ENCODE results near the gene KRTAP12-1. TPM values are rescaled to one million over a fixed set of nuclear protein-coding genes. Genes with fewer than 3 reads are reported as not detected.
A peak's percentile ranks its signal among the peaks of the same experiment; 100 is the strongest.
"Not testable (repeated sequence)": the region's sequence is repeated elsewhere in the genome, so short reads cannot be mapped to it uniquely, and the experiment has no call there.

KRTAP12-1 gene
- total RNA-seq, 1 donor = not detected

DNA sequence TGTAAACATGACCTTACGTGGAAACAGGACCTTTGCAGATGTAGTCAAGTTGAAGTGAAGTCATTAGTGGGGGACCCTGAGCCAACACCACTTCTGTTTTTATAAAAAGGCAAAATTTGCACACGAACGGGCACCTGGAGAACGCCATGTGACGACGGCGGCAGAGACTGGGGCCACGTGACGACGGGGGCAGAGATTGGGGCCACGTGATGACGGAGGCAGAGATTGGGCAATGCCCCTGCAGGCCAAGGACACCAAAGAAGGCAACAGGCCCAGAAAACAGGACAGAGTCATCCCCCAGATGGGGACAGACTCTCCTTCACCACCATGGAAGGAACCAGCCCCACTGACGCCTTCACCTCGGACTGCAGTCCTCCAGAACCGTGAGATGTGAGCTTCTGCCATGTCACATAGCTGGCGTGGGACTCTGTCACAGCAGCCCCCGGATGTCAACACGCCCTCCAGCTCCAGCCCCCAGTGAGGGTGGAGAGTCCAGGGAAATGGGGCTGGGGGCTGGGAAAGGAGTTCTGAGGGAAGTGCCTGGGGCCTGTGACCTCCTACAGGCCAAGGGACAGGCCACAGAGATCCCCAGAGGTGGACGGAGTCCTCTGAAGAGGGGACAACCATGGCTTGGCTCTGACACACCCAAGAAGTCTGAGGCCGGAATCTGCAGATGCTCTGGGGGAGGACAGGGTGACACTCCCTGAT, 31.5 kb downstream of the KRTAP12-1 start:
- Histone ChIP-seq H3K27ac (ENCODE audit: low read depth, low read length) (no peak overlapping the region), H3K27me3 (ENCODE audit: insufficient read depth, low read length) (peaks cover 3% of the 10 kb centered on the region), H3K4me2 (ENCODE audit: insufficient read depth, low read length) (no peak overlapping the region), H3K4me1 (ENCODE audit: insufficient read depth, low read length) (no peaks in the 10 kb centered on the region), H3K4me3 (ENCODE audit: insufficient read depth, low read length) (no peak overlapping the region), H4K20me1 (ENCODE audit: insufficient read depth, low read length) (no peaks in the 10 kb centered on the region), H3K36me3 (ENCODE audit: insufficient read depth, low read length) (no peaks in the 10 kb centered on the region), H3K79me2 (ENCODE audit: insufficient read depth, low read length) (no peaks in the 10 kb centered on the region), H3K9me3 (ENCODE audit: low read depth, low read length) (no peaks in the 10 kb centered on the region), H2AFZ (ENCODE audit: low read length) (no peak overlapping the region)
- DNase-seq (ENCODE audit: insufficient read length, low spot score, missing footprints) = peak; percentile 29
- TF ChIP-seq, protein P1, sequence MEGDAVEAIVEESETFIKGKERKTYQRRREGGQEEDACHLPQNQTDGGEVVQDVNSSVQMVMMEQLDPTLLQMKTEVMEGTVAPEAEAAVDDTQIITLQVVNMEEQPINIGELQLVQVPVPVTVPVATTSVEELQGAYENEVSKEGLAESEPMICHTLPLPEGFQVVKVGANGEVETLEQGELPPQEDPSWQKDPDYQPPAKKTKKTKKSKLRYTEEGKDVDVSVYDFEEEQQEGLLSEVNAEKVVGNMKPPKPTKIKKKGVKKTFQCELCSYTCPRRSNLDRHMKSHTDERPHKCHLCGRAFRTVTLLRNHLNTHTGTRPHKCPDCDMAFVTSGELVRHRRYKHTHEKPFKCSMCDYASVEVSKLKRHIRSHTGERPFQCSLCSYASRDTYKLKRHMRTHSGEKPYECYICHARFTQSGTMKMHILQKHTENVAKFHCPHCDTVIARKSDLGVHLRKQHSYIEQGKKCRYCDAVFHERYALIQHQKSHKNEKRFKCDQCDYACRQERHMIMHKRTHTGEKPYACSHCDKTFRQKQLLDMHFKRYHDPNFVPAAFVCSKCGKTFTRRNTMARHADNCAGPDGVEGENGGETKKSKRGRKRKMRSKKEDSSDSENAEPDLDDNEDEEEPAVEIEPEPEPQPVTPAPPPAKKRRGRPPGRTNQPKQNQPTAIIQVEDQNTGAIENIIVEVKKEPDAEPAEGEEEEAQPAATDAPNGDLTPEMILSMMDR (IDR thresholded peaks at IDR 0.05; ENCODE audit: extremely low read depth, low read depth, low read length) = no peak

DNA sequence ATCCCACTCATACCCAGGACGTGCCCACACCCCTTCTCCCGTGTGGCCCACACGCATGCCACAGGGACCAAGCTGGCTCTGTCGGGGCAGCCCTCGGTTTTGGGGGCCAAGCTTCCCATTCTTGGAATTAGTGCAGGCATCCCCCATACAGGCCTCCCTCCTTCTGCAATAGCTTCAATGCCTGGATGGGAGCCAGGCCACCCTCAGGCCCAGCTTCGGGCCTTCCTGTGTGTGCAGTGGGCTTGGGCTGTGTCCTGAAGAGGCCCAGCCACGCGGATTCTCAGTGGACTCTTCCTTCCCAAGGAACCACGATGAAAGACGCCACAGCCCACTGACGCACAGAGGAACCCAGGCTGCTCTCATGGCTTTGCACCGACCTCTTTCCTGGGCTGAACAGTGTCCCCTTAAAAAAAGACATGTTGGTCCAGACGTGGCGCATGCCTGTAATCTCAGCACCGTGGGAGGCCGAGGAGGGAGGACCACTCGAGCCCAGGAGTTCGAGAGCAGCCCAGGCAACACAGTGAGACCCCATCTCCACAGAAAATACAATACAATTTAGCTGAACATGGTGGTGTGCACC, 32.4 kb downstream of the KRTAP12-1 start:
- Histone ChIP-seq H3K79me2 (ENCODE audit: insufficient read depth, low read length) (no peaks in the 10 kb centered on the region), H4K20me1 (ENCODE audit: insufficient read depth, low read length) (no peaks in the 10 kb centered on the region), H2AFZ (ENCODE audit: low read length) (no peak overlapping the region), H3K27ac (ENCODE audit: low read depth, low read length) (no peak overlapping the region), H3K4me1 (ENCODE audit: insufficient read depth, low read length) (no peaks in the 10 kb centered on the region), H3K27me3 (ENCODE audit: insufficient read depth, low read length) (peaks cover 3% of the 10 kb centered on the region), H3K4me3 (ENCODE audit: insufficient read depth, low read length) (no peak overlapping the region), H3K4me2 (ENCODE audit: insufficient read depth, low read length) (no peak overlapping the region), H3K36me3 (ENCODE audit: insufficient read depth, low read length) (no peaks in the 10 kb centered on the region), H3K9me3 (ENCODE audit: low read depth, low read length) (no peaks in the 10 kb centered on the region)
- TF ChIP-seq, protein P1 (IDR thresholded peaks at IDR 0.05; ENCODE audit: extremely low read depth, low read depth, low read length) = no peak
- no peak for DNase-seq (ENCODE audit: insufficient read length, low spot score, missing footprints)

DNA sequence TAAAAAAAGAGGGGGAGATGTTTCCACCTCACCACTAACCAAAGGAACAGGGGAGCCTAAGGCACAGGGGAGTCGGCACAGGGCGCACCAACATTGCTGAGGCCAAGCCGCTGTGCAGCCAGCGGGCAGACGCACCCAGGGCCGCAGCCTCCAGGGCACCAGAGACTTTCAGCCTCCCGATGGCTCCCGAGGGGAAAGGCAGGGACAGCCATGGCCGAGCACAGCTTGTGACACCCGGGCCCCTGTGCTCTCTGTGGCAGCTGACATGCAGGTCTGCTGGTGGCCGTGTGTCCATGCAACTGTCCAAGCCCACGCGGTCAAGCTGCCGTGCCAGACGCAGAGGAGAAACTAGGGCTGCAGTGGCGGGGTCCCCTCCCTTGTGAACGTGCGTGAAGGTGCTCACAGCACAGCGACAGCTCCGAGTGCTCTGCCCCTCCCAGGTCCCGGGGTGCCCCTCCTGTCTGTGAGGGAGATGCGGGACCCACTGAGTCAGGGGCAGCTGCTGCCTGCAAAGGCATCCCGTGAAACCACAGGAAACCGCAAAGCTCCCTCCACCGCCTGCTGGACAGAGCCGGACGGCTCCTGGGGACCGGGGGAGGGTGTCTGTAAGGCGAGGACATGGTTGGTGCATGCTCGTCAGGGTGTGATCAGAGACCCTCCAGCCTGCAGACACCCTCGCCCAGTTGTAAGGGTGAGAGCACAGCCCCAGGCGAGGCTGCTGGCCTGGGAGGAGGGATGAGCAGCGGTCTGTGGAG, 33.2 kb downstream of the KRTAP12-1 start:
- peak; percentile 59 for DNase-seq (ENCODE audit: insufficient read length, low spot score, missing footprints)
- Histone ChIP-seq H2AFZ (ENCODE audit: low read length) (no peak overlapping the region), H3K36me3 (ENCODE audit: insufficient read depth, low read length) (no peaks in the 10 kb centered on the region), H3K27me3 (ENCODE audit: insufficient read depth, low read length) (peaks cover 3% of the 10 kb centered on the region), H3K4me2 (ENCODE audit: insufficient read depth, low read length) (no peak overlapping the region), H3K9me3 (ENCODE audit: low read depth, low read length) (no peaks in the 10 kb centered on the region), H4K20me1 (ENCODE audit: insufficient read depth, low read length) (no peaks in the 10 kb centered on the region), H3K4me1 (ENCODE audit: insufficient read depth, low read length) (no peaks in the 10 kb centered on the region), H3K27ac (ENCODE audit: low read depth, low read length) (no peak overlapping the region), H3K79me2 (ENCODE audit: insufficient read depth, low read length) (no peaks in the 10 kb centered on the region), H3K4me3 (ENCODE audit: insufficient read depth, low read length) (no peak overlapping the region)
- TF ChIP-seq, protein P1 (IDR thresholded peaks at IDR 0.05; ENCODE audit: extremely low read depth, low read depth, low read length) = no peak

DNA sequence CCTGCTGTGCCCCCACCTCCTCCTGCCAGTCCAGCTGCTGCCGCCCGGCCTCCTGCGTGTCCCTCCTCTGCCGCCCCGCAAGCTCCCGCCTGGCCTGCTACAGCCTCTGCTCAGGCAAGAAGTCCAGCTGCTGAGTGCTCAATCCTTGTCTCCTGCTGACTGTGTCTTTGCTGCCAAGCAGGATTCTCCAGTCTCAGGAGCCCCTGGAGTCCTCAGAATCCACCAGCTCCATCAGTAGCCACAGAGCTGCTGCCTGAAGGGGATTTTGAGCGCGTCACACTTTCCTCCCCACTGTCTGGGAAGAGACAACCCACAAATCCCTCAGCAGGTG, 34.8 kb downstream of the KRTAP12-1 start:
- H3K9me3 ChIP-seq (ENCODE audit: low read depth, low read length) = no peaks in the 10 kb centered on the region
- H3K4me3 ChIP-seq (ENCODE audit: insufficient read depth, low read length) = no peak overlapping the region
- H3K79me2 ChIP-seq (ENCODE audit: insufficient read depth, low read length) = no peaks in the 10 kb centered on the region
- H3K27ac ChIP-seq (ENCODE audit: low read depth, low read length) = no peak overlapping the region
- no peak overlapping the region for H3K4me2 ChIP-seq (ENCODE audit: insufficient read depth, low read length)
- no peaks in the 10 kb centered on the region for H3K4me1 ChIP-seq (ENCODE audit: insufficient read depth, low read length)
- H3K27me3 ChIP-seq (ENCODE audit: insufficient read depth, low read length) = peaks cover 3% of the 10 kb centered on the region
- H2AFZ ChIP-seq (ENCODE audit: low read length) = no peak overlapping the region
- TF ChIP-seq, protein P1 (IDR thresholded peaks at IDR 0.05; ENCODE audit: extremely low read depth, low read depth, low read length) = no peak
- peak; percentile 47 for DNase-seq (ENCODE audit: insufficient read length, low spot score, missing footprints)
- no peaks in the 10 kb centered on the region for H4K20me1 ChIP-seq (ENCODE audit: insufficient read depth, low read length)
- no peaks in the 10 kb centered on the region for H3K36me3 ChIP-seq (ENCODE audit: insufficient read depth, low read length)

DNA sequence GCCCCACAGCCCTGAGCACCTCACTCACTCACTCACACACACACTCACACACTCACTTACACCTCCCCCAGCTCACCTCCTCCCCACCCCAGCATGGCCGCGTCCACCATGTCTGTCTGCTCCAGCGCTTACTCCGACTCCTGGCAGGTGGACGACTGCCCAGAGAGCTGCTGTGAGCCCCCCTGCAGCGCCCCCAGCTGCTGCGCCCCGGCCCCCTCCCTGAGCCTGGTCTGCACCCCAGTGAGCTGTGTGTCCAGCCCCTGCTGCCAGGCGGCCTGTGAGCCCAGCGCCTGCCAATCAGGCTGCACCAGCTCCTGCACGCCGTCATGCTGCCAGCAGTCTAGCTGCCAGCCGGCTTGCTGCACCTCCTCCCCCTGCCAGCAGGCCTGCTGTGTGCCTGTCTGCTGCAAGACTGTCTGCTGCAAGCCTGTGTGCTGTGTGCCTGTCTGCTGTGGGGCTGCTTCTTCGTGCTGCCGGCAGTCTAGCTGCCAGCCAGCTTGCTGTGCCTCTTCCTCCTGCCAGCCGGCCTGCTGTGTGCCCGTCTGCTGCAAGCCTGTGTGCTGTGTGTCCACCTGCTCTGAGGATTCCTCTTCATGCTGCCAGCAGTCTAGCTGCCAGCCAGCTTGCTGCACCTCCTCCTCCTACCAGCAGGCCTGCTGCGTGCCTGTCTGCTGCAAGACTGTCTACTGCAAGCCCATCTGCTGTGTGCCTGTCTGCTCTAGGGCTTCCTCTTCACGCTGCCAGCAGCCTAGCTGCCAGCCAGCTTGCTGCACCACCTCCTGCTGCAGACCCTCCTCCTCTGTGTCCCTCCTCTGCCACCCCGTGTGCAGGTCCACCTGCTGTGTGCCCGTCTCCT, 35.4 kb downstream of the KRTAP12-1 start, which contains the start of gene KRTAP10-11:
Gene KRTAP10-11, plus strand, starts transcription at position 49 of the 856 bp plus-strand sequence. Its CDS starts 45 bp downstream, at position 94.
- not testable (repeated sequence) for H2AFZ ChIP-seq (ENCODE audit: low read length); DNase-seq (ENCODE audit: insufficient read length, low spot score, missing footprints); H3K27me3 ChIP-seq (ENCODE audit: insufficient read depth, low read length); H3K4me3 ChIP-seq (ENCODE audit: insufficient read depth, low read length); H3K36me3 ChIP-seq (ENCODE audit: insufficient read depth, low read length); H3K4me2 ChIP-seq (ENCODE audit: insufficient read depth, low read length); H3K79me2 ChIP-seq (ENCODE audit: insufficient read depth, low read length); H3K9me3 ChIP-seq (ENCODE audit: low read depth, low read length); H3K4me1 ChIP-seq (ENCODE audit: insufficient read depth, low read length); H3K27ac ChIP-seq (ENCODE audit: low read depth, low read length); H4K20me1 ChIP-seq (ENCODE audit: insufficient read depth, low read length)
